DMS79 (cell line): ENCODE measurements around the gene PTCH1.

Experiments used
- DNase-seq: peaks from one replicate; lab custom pipeline; 2025; lab: John Stamatoyannopoulos, UW

Gene PTCH1

DNA sequence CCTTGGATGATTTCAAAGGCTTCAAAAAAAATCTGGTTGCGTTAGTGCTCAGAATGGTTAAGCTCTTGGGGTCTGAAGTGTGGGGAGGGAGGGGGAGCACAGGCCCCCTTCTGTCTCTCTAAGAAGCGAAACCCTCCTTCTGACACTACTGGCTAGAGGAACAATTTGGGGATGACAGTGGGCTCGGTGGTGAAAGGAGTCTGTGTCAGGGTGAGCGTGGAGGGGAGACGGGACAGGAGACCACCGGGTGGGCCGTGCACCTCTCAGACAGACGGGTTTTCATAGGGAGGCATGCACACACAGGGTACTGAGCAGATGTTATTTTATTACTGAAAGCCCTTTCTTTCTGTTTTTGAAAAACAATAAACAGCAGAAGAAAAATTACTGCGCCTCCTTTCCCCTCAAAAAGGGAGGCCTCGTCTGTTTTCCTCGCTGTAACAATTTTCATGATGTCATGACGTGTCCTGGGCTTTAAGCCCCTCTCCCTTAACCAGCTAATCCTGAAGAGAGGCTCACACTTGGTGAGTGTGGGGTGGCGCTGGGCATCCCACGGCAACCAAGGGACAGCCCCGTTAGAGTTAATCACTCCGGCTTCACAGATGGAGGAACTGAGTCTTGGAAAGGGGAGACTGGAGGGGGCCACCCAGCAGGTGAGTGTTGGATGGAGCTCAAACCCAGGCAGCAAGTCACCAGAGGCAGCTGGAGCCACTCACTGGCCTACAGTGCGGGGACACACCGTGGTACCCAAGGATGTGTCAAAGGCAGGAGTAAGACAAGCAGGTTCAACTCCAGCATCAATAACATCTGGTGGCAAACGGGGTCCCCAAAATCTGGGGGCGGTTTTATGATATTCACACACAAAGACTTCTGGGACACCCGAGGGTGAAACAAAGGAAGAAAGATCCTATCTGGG lies 53.4 kb downstream of the PTCH1 start:
- no peak for DNase-seq

GRCh38 chr9:95462249-95463147 lies 54.3 kb downstream of the PTCH1 start:
- DNase-seq = no peak

GRCh38 chr9:95461448-95462248 lies 55.1 kb downstream of the PTCH1 start:
- DNase-seq = no peak

DNA sequence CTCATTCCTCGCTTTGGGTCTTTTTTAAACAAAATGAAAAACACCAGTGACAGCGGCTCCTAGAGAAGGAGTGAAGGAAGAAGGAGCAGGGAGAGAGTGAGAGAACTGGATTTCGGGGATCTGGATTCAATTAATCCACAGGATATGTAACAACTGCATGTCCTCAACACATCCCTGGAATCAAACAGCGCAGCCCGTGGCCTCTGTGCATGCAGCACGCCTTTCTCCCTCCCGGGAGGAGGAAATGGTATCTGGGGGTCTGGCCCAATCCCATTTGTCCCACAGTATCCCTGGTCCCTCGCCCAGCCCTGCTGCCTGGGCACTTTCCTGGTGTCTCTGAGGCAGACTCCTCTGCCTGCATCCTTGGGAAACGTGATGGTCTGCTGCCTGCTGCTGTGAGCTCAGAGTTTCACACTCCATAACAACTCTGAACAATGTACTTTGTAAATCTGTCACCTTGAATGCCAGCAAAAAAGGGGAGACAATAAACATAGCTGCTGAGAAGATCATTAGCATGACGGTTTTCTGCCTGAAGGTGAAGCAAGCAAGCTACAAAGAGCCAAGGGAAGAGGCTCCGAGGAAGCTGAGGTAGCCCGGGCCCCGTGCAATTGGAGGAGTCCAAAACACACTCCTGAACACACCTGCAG lies 56.1 kb downstream of the PTCH1 start:
- no peak for DNase-seq

DNA sequence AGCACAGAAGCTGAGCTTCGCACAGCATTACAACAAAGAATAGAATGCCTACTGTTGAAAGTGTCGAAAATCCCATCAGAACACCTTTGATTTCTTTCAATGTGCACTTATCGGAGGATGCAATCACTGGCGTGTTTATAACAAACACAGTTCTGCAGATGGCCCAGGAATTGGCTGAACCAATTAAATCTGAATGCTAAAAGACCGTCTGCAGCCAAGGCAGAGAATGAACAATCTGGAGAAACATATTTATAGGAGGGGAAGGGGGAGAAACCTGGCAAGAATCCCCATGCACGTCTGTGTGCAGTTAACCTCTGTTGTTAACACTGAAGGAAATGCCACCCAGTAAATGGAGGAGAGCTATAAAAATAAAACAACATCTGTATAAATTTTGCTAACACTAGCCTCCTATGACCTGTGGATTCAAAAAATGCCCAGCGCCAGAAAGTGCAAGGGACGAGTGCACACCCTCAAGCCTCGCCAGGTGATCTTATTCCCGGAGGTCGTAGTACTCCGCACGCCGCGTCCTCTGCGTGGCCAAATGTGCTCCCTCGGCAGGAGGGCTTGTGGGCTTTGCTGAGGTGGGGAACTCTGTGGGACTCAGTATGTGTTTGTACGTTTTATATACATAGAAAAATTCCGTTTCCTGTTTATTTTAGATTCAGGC lies 56.8 kb downstream of the PTCH1 start:
- no peak for DNase-seq

- no peak for DNase-seq
These were observed 57.6 kb downstream of the PTCH1 start for GRCh38 chr9:95459178-95459577.

- DNase-seq = no peak
These were observed 58.1 kb downstream of the PTCH1 start for GRCh38 chr9:95458666-95459065.

DNA sequence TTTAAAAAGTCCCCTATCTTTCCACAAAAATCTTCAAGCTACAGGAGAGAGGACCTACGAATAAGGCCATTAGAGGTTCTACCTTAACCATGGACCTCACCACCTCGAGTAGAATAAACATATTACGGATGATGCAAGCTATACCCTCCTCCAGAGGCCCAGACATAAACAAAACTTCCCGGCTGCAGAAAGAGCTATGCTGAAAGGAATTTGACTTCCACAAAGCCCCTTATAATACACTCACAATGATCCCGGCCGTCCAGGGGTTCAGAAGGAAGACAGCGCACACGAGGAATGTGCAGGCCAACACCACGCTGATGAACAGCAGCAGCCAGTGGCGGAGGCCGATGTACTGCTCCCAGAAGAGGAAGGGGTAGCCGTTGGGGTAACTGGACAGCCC lies 59.0 kb downstream of the PTCH1 start:
- no peak for DNase-seq

- no peak for DNase-seq
These were observed 61.1 kb downstream of the PTCH1 start for GRCh38 chr9:95455714-95456113.

- no peak for DNase-seq
These were observed 64.6 kb downstream of the PTCH1 start for GRCh38 chr9:95452176-95452575.

DNA sequence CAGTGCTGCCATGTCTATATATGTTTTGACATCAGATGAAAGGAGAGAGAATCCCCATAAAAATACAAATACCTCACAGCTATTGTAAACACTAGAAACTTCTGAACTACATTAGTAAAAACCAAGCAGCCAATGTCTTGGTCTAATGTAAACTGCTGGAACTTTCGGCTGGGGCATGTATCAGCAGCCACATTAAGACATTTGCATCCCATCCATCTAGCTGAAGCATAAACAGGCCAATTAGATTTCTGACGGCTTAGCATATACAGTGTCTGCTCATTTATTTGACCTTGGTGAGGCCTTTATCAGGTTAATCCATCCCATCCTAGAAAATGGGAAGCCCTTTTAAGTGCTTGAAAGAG lies 65.7 kb downstream of the PTCH1 start:
- DNase-seq = no peak

GRCh38 chr9:95450171-95451064 lies 66.4 kb downstream of the PTCH1 start:
- no peak for DNase-seq

DNA sequence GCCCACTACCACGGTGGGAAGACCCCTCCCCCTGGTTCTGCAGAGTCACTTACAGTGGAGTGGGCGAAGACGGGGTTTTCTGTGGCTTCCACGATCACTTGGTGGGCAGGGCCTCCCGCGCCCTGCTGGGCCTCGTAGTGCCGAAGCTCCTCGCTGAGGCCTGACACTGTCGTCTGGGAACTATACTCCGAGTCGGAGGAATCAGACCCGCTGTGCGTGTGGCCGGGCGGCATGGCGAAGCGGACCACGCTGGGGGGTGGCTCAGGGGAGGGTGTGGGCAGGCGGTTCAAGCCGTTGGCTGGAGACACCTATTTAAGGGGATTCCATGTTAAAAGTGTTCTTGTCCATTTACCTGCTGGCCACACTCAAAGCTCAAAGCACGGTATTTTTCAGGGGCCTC lies 67.8 kb downstream of the PTCH1 start:
- no peak for DNase-seq

- no peak for DNase-seq
These were observed 68.9 kb downstream of the PTCH1 start for GRCh38 chr9:95447660-95448420.

DNA sequence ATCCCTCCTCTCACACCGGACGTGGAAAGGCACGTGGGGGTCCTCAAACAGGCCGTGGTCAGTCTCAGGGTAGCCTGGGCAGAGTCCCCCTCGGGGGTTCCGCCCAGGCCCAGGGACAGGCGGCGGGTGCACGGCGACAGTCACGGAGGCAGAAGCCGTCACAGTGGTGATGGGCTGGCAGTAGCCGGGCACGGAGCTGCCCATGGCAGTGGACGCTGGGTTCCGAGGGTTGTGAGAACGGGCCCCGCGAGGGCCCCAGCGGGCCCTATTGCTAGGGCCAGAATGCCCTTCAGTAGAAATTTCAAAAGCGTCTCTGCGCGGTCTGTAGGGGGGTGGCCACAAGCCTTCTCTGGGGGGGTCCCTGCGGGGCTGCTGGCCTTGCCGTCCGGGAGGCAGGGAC lies 69.8 kb downstream of the PTCH1 start:
- no peak for DNase-seq

GRCh38 chr9:95446259-95446658 lies 70.5 kb downstream of the PTCH1 start:
- no peak for DNase-seq

- DNase-seq = no peak
These were observed 72.6 kb downstream of the PTCH1 start for GRCh38 chr9:95444160-95444559.

DNA sequence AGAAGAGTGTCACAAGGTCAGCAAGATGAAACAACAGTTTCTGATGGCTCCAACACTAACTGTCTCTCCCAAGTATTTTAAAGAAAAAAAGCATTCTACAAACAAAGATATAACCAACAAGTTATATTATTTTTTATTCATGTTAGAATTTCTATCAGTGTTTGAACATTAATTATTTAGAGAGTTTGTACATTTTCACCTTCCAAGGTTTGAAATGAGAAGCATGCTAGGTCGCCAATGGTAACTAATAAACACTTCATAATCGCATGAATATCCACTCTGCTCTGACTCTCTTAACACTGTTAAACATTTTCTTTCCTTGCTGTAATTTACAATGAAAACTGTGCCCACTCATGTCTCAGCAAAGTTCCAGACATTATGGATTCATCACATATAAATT lies 73.5 kb downstream of the PTCH1 start:
- DNase-seq = no peak

DNA sequence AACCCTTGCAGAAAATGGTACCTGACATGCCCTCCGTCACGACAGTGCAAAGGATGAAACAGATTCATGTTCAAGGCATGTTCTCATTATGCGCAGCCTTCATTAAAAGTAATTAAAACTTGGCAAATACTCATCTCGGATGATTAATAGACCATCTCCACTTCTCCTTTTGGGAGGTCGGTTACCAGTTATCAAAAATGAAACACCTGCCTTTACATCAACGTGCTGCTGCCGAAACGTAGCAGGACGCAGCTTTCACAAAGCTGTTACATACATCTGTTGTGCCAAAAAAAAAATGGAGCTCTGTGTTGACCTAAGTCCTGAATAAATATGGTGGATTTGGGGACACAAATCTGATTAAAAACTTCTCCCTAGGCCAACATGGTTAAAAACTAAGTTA lies 75.7 kb downstream of the PTCH1 start:
- no peak for DNase-seq
